Naive thymus-derived CD8-positive, alpha-beta T cell (primary cell): ENCODE results near the gene RBKS. TPM values are rescaled to one million over a fixed set of nuclear protein-coding genes. Genes with fewer than 3 reads are reported as not detected.
A peak's percentile ranks its signal among the peaks of the same experiment; 100 is the strongest.

ENCODE experiments used
- ATAC-seq, 2 donors: fragments of 150-1000 bp; cut with Tn5 transposase in 1 of 2; sonication (Bioruptor Pico), chemical (Tn5 transposase) in 1 of 2; 1 replicate in 1 of 2; 2 replicates in 1 of 2; pipeline ENCODE4 v1.10.0; 2021; ENCODE audit warnings: mild to moderate bottlenecking in 2 of 2, moderate library complexity in 2 of 2
- POLR2A ChIA-PET: fragments of 350-600 bp; sonication (Branson Sonifier 250); formaldehyde crosslinking; loops from one replicate; lab custom pipeline; 2021; ENCODE audit warnings: antibody characterized with exemption; lab: Charles Lee
- DNase-seq, 10 donors: peaks; one replicate each; pipeline versions ENCODE4 v3.0.0 to v3.0.0-alpha.2; 2020 to 2022
- H3K27ac Mint-ChIP-seq, 10 donors: one replicate each; pipeline ENCODE4 v1.8.0; 2020 to 2022; ENCODE audit warnings: mild to moderate bottlenecking in 10 of 10, mixed read lengths in 10 of 10, moderate library complexity in 4 of 10, inconsistent platforms in 1 of 10
- H3K27me3 Mint-ChIP-seq, 5 donors: one replicate each; pipeline ENCODE4 v1.8.0; 2021 to 2022; ENCODE audit warnings: mixed read lengths in 5 of 5
- H3K36me3 Mint-ChIP-seq, 3 donors: one replicate each; pipeline ENCODE4 v1.8.0; 2020 to 2022; ENCODE audit warnings: mixed read lengths in 3 of 3, mild to moderate bottlenecking in 2 of 3, inconsistent platforms in 1 of 3
- H3K4me1 Mint-ChIP-seq, 4 donors: one replicate each; pipeline ENCODE4 v1.8.0; 2021 to 2022; ENCODE audit warnings: mixed read lengths in 4 of 4
- H3K4me3 Mint-ChIP-seq, 10 donors: one replicate each; pipeline ENCODE4 v1.8.0; 2020 to 2022; ENCODE audit warnings: mild to moderate bottlenecking in 10 of 10, mixed read lengths in 10 of 10, moderate library complexity in 6 of 10, inconsistent platforms in 1 of 10
- H3K9me3 Mint-ChIP-seq, 9 donors: one replicate each; pipeline ENCODE4 v1.8.0; 2020 to 2022; ENCODE audit warnings: mixed read lengths in 9 of 9, mild to moderate bottlenecking in 3 of 9, inconsistent platforms in 1 of 9, moderate library complexity in 1 of 9
- polyA plus RNA-seq, 3 donors: library from polyadenylated mRNA; unstranded; fragments of 300-500 nt; fragmentation: Illumina TruSeq; gene quantifications; one replicate each; pipeline ENCODE4 v1.2.3, GENCODE V29; 2021
- total RNA-seq, 8 experiments: library from RNA in 2 of 8; stranded (reverse) in 2 of 8; gene quantifications; one replicate each; pipeline ENCODE4 v1.2.3 and lab custom pipeline; 2021 to 2026

RBKS gene
- total and polyA plus RNA-seq, 5 experiments from 2014 or later = 1.5 to 4.8 (median 2.4) TPM

DNA sequence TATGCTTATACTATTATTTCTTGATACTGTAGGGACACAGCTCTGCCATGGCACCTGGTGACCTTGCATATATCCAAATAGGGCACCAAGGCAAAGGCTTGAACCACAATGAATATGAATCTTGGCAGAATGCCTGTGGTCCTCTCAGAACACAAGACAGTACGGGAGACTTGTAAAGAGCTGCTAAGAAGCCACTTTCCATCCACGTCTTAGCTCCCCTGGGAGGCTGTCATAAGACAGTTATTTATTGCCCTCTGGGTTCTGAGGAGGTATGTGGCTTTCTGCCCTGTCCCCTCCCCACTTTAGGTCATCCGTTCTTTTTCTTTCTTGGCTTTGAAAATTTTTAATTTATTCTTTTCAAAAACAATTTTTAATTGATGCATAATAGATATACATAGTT lies 148.5 kb downstream of the RBKS start:
- no peak for ATAC-seq
- DNase-seq = no peak
- Mint-ChIP-seq H3K4me1 (peaks cover 0 to 4% (median 0%) of the 10 kb centered on the region in 4 donors), H3K9me3 (peaks cover 0 to 3% (median 0%) of the 10 kb centered on the region in 9 donors), H3K36me3 (peaks cover 0 to 4% (median 0%) of the 10 kb centered on the region in 3 donors), H3K27me3 (peaks cover 0 to 3% (median 0%) of the 10 kb centered on the region in 5 donors), H3K4me3 (no peak overlapping the region), H3K27ac (no peak overlapping the region)
- POLR2A ChIA-PET = no interaction called here

DNA sequence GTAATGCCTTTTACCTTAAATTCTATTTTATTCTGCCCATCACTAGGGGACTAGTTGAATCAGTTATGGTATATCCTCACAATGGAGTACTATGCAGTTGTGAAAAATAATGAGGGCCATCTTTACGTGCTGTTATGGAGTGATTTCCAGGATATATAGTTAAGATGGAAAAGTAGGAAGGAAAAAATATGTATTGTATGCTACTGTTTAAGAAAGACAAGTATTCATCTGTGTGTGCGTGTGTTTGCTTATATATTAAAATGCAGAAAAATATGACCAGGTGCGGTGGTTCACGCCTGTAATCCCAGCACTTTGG lies 151.2 kb downstream of the RBKS start:
- Mint-ChIP-seq H3K4me3 (no peak overlapping the region), H3K27me3 (peaks cover 0 to 1% (median 0%) of the 10 kb centered on the region in 5 donors), H3K4me1 (peaks cover 4 to 17% (median 14%) of the 10 kb centered on the region in 4 donors), H3K27ac (no peak overlapping the region), H3K36me3 (no peaks in the 10 kb centered on the region), H3K9me3 (peaks cover 0 to 2% (median 0%) of the 10 kb centered on the region in 9 donors)
- DNase-seq (no peak), ATAC-seq (no peak)
- POLR2A ChIA-PET = no interaction called here

DNA sequence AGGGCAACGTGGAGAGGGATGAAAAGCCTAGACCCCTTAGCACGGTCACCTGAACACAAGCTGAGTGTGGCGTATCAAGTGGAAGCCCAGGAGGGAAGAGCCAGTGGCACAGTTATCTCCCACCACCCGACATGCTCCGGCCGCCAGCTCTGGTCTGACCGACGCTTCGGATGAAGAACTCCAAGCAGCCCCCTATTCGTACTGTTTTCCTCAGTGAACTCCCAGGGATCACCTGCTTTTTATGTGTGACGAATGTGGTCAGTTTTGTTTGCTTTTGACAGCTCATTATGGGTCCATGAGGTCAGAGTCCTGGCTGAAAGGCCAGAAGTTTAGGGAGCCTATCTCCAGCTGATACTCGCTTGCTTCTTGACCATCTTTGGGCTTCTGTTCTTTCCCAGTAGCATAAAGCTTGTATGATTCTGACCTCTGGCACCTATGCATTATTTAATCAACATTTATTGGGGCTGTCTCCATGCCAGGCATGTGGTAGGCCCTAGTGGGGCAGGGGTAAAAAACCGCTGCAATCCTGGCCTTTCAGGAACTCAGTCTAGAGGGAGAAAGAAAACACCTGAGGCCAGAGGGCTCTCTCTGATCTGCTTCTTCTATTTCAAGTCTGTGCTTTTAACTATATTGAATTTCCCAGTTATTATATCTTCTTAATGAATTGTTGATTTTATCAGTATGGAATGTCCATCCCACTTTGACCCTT lies 151.7 kb downstream of the RBKS start:
- H3K27me3 Mint-ChIP-seq = no peaks in the 10 kb centered on the region
- H3K4me3 Mint-ChIP-seq = no peak overlapping the region
- no peak for ATAC-seq
- H3K27ac Mint-ChIP-seq = no peak overlapping the region
- POLR2A ChIA-PET = no interaction called here
- no peaks in the 10 kb centered on the region for H3K36me3 Mint-ChIP-seq
- DNase-seq = no peak
- H3K9me3 Mint-ChIP-seq = peaks cover 0 to 2% (median 0%) of the 10 kb centered on the region in 9 donors
- peaks cover 4 to 17% (median 14%) of the 10 kb centered on the region in 4 donors for H3K4me1 Mint-ChIP-seq

DNA sequence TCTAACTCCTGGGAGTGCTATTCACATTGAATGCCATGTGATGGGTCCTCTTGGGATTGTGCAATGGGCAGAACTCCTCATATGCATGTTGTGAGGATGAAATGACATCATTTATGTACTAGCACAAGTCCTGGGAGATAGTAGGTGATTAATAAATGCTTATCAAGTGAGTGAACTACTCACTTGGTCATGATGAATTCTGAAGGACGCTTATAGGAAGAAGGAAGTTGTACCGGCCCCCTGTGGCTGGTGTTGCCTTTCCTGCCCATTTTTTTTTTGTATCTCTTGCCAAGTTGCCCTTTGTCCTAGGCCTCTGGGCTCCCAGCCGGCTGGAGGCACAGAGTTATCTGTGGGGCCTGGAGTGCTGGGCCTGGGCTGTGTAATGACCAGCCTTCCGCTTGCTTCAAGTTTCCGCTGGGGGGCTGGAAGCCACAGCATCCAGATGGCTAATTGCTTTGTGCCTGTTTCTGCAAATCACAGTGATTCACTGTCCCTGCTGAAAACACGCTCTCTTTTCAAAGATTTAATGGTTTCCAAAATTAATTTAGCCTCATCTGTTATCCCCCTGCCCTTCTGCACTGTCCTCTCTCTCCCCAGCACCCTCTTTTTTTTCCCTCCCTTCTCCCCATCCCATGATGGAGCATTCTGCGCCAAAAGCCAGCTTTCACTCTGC lies 152.4 kb downstream of the RBKS start:
- Mint-ChIP-seq H3K27ac (no peak overlapping the region), H3K27me3 (no peaks in the 10 kb centered on the region), H3K9me3 (peaks cover 0 to 2% (median 0%) of the 10 kb centered on the region in 9 donors), H3K36me3 (no peaks in the 10 kb centered on the region), H3K4me3 (no peak overlapping the region), H3K4me1 (peaks cover 4 to 17% (median 14%) of the 10 kb centered on the region in 4 donors)
- DNase-seq = no peak
- POLR2A ChIA-PET = no interaction called here
- no peak for ATAC-seq

DNA sequence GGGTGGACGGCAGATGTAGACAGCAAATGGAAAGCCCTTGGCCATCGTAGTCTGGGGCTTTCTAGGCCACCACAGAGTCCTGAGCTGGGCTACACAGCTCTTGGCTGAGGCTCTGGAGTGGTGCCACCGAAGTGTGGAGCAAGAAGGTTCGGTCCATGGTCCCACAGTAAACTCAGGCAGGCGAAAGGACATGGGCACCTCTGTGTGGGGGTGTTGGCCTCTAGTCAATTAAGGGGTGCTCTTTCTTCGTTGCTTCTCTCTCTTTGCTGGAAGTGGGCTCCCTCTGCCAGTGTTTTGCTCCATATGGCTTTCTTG lies 153.3 kb downstream of the RBKS start:
- DNase-seq (no peak), ATAC-seq (no peak)
- H3K4me1 Mint-ChIP-seq = peaks cover 4 to 17% (median 14%) of the 10 kb centered on the region in 4 donors
- no peaks in the 10 kb centered on the region for H3K27me3 Mint-ChIP-seq
- H3K36me3 Mint-ChIP-seq = no peaks in the 10 kb centered on the region
- H3K9me3 Mint-ChIP-seq = peaks cover 0 to 2% (median 0%) of the 10 kb centered on the region in 9 donors
- peak overlapping the region in 3 of 10 donors; percentile 41 to 65 (median 56) for H3K27ac Mint-ChIP-seq
- POLR2A ChIA-PET = no interaction called here
- peak overlapping the region in 7 of 10 donors; percentile 7 to 78 (median 50) for H3K4me3 Mint-ChIP-seq

DNA sequence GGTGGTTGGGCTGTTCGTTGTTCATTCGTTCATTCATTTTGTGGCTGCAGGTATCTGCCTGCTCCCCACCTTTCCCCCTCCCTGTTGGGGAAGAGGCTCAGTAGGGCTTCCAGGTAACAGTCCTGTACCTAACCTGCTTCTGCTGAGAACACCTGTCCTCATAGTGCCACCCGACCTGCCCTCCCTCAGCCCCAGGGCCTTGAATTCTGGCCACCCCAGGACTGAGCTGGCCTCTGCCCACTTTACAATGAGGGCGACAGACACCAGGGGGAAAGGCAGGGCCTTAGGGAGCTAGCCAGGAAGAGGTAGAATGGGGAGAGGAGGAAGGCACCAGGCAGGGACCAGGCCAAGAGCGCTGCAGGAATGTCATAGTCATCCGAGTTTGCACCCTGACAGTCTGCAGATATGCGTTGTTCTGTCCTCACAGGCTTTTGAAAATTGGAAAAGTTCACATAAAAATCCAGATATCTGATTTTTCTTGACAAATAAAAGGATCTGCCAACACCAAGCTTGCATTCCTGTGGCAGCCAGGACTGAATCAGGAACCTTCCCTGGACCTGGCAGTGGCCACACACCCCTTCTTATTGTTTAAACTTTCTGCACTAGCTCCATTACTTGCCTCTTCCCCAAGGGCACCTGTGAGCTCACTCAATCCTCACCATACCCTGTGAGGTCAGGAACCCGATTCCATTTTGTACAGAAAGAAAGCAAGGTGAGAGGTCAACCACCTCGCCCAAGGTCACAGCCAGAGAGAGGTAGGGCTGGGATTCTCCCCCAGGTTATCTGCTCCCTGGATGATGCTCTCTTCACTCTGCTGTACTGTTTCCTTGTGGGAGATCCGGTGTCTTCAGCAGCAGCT lies 153.9 kb downstream of the RBKS start:
- POLR2A ChIA-PET = no interaction called here
- Mint-ChIP-seq H3K4me3 (peak overlapping the region; percentile 52 to 78 (median 65)), H3K27me3 (no peaks in the 10 kb centered on the region), H3K4me1 (peaks cover 4 to 17% (median 14%) of the 10 kb centered on the region in 4 donors), H3K36me3 (no peaks in the 10 kb centered on the region), H3K27ac (peak overlapping the region in 8 of 10 donors; percentile 4 to 74 (median 44)), H3K9me3 (peaks cover 0 to 2% (median 0%) of the 10 kb centered on the region in 9 donors)
- ATAC-seq = no peak
- no peak for DNase-seq

DNA sequence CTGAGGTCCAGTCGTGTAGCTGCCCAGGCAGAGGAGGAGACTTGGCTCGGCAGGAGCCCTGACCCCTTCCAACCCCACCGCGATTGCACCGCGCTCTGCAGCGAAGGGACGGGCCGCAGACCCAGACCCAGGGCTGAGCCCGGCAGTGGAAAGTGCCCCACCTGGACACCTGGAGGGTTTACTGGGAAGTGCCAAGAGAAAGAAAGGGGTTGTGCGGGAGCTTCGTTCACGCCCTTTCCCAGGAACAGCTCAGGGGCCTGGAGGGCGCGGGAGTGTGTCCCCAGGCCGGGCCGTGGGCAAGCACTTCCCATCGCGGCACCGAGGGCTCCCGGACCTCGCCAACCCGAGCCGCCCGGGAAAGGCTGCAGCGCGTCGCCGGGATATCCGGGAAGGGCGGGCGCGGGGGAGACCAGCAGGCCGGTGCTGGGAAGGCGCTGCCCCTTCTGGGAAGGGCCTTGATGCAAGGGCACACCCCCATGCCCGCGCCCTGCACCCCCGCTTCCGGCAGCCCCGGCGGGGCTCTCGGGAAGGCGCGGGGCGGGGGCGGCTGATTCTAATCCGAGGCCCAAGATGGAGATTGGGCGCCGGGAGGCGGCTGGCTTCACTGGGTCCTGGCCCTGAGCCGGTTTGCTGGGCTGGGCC lies 154.8 kb downstream of the RBKS start:
- Mint-ChIP-seq H3K27me3 (no peaks in the 10 kb centered on the region), H3K4me3 (peak overlapping the region; percentile 65 to 81 (median 78)), H3K36me3 (no peaks in the 10 kb centered on the region), H3K9me3 (peaks cover 0 to 2% (median 0%) of the 10 kb centered on the region in 9 donors), H3K27ac (peak overlapping the region in 7 of 10 donors; percentile 10 to 83 (median 69)), H3K4me1 (peaks cover 5 to 17% (median 14%) of the 10 kb centered on the region in 4 donors)
- DNase-seq (peak in 9 of 10 donors; percentile 25 to 74 (median 53)), ATAC-seq (peak; percentile 93 to 96)
- POLR2A ChIA-PET = interaction anchor here (0.6 kb wide), 1 partner anchor 72 kb away, joined by 3 read pairs; the partner anchor contains the start of genes SLC4A1AP and SUPT7L

DNA sequence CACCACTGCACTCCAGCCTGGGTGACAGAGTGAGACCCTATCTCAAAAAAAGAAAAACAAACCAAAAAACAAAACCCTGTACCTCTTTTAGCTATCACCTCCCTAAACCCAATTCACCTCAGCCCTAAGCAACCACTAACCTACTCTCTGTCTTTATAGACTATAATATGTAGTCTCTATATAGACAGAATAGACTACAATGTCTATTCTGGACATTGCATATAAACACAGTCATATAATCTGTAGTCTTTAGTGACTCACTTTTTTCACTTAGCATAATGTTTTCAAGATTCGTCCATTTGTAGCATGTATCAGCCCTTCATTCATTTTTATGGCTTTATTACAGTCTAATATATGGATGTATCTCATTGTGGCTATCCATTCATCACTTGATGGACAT lies 155.9 kb downstream of the RBKS start:
- Mint-ChIP-seq H3K27ac (peak overlapping the region in 3 of 10 donors; percentile 21 to 72 (median 44)), H3K4me3 (peak overlapping the region in 5 of 10 donors; percentile 5 to 78 (median 38)), H3K36me3 (no peaks in the 10 kb centered on the region), H3K27me3 (no peaks in the 10 kb centered on the region), H3K4me1 (peaks cover 7 to 18% (median 14%) of the 10 kb centered on the region in 4 donors), H3K9me3 (peaks cover 0 to 2% (median 0%) of the 10 kb centered on the region in 9 donors)
- POLR2A ChIA-PET = interaction anchor here (0.5 kb wide), 1 partner anchor 184 kb away, joined by 5 read pairs; no protein-coding TSS in a partner anchor
- ATAC-seq = no peak
- no peak for DNase-seq

Other genes starting within 250 kb of the RBKS start
- 10 to 100 TPM; 49.7 to 52.0 TPM for gene SUPT7L, start 226.8 kb downstream of the RBKS start, total RNA-seq
- gene SUPT7L, start 226.8 kb downstream of the RBKS start, polyA plus RNA-seq = 10 to 100 TPM; 17.0 to 23.3 (median 19.9) TPM
- 10 to 100 TPM; 27.4 to 28.5 TPM for gene SLC4A1AP, start 226.5 kb downstream of the RBKS start, total RNA-seq
- gene SLC4A1AP, start 226.5 kb downstream of the RBKS start, polyA plus RNA-seq = 10 to 100 TPM; 25.3 to 28.6 (median 27.6) TPM
- gene MRPL33, start 118.7 kb downstream of the RBKS start, total RNA-seq = 10 to 100 TPM; 34.4 to 41.2 TPM
- gene MRPL33, start 118.7 kb downstream of the RBKS start, polyA plus RNA-seq = 100 to 1,000 TPM; 196 to 245 (median 229) TPM
- gene BABAM2, start 342 bp upstream of the RBKS start, total RNA-seq = 10 to 100 TPM; 29.6 to 32.2 TPM
- gene BABAM2, start 342 bp upstream of the RBKS start, polyA plus RNA-seq = 10 to 100 TPM; 50.5 to 60.2 (median 56.2) TPM